ENCODE measurements around the gene KLF2. TPM values are rescaled to one million over a fixed set of nuclear protein-coding genes. Genes with fewer than 3 reads are reported as not detected.

Gene KLF2
- total and polyA plus RNA-seq, 2 of the 13 experiments (the other 11 are each of a cell fraction or from before 2014, with no cell fraction given) = not detected

DNA sequence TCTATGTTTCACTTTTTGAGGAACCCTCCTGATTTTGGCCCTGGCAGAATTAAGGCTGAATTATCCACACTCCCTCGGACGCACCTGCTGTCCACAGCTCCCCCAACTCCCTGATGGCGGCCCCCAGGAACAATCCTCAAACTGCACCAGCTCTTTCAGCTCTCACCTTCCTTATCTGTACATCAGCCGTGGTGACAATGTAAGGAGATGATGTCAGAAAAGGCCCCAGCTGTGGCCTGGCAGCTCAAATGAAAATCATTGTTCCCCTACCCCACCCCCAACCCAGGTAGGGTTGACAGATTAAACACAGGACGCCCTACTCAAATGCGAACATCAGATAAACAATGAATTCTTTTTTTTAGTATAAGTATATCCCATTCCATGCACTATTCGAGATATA is 35.0 kb upstream of the KLF2 start (continued):
- TF ChIP-seq ZNF530 (CRISPR knock-in tag; IDR thresholded peaks at IDR 0.05; ENCODE audit: low read depth) = no peak
- TF ChIP-seq NFRKB (IDR thresholded peaks at IDR 0.05) = no peak
- TF ChIP-seq NFE2L1 (CRISPR knock-in tag; IDR thresholded peaks at IDR 0.05; ENCODE audit: borderline replicate concordance) = no peak
- TF ChIP-seq RFX1 (IDR thresholded peaks at IDR 0.05) = no peak
- TF ChIP-seq, protein P1, sequence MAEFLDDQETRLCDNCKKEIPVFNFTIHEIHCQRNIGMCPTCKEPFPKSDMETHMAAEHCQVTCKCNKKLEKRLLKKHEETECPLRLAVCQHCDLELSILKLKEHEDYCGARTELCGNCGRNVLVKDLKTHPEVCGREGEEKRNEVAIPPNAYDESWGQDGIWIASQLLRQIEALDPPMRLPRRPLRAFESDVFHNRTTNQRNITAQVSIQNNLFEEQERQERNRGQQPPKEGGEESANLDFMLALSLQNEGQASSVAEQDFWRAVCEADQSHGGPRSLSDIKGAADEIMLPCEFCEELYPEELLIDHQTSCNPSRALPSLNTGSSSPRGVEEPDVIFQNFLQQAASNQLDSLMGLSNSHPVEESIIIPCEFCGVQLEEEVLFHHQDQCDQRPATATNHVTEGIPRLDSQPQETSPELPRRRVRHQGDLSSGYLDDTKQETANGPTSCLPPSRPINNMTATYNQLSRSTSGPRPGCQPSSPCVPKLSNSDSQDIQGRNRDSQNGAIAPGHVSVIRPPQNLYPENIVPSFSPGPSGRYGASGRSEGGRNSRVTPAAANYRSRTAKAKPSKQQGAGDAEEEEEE (CRISPR knock-in tag; IDR thresholded peaks at IDR 0.05; ENCODE audit: borderline replicate concordance) = no peak
- TF ChIP-seq KAT8 (CRISPR knock-in tag; IDR thresholded peaks at IDR 0.05) = no peak
- TF ChIP-seq, protein P2, sequence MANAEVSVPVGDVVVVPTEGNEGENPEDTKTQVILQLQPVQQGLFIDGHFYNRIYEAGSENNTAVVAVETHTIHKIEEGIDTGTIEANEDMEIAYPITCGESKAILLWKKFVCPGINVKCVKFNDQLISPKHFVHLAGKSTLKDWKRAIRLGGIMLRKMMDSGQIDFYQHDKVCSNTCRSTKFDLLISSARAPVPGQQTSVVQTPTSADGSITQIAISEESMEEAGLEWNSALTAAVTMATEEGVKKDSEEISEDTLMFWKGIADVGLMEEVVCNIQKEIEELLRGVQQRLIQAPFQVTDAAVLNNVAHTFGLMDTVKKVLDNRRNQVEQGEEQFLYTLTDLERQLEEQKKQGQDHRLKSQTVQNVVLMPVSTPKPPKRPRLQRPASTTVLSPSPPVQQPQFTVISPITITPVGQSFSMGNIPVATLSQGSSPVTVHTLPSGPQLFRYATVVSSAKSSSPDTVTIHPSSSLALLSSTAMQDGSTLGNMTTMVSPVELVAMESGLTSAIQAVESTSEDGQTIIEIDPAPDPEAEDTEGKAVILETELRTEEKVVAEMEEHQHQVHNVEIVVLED (CRISPR knock-in tag; IDR thresholded peaks at IDR 0.05; ENCODE audit: borderline replicate concordance) = no peak
- no peak for TF ChIP-seq ZNF850 (CRISPR knock-in tag; conservative IDR thresholded peaks at IDR 0.05)

DNA sequence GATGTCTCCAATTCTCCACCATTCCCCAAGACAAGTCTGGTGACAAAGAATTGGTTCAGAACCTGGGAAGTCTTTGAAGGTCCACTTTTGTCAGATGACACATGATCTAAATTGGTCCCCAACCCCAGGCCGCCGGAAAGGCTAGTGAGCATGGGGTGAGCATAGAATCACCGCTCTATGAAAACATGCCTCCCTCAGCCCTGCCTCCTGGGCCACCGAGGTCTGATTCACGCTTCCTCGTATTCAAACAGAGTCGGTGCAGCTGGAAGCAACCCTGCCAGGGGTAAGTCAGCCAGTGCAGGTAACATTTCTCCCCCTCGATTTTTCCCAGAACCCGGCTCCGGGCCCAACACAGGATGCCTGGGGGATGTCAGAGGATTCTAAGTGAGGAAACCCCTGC is 33.9 kb upstream of the KLF2 start:
- WGBS (ENCODE audit: low lambda C conversion rate) = 53% methylated on average over 10 of the region's 10 CpGs
- Histone ChIP-seq H3K4me2 (ENCODE audit: low read depth, low read length) (no peak overlapping the region), H3K36me3 (replicated peaks in 1 of 2; ENCODE audit: control insufficient read depth in 1 of 2, insufficient read depth in 2 of 2, low read length in 2 of 2) (no peaks in the 10 kb centered on the region), H3K27me3 (ENCODE audit: control insufficient read depth in 1 of 2, insufficient read depth in 2 of 2, low read length in 2 of 2) (peaks cover 2 to 24% of the 10 kb centered on the region in 2 experiments; a peak in 4 of 5 replicates), H3K4me3 (replicated peaks in 1 of 3; ENCODE audit: insufficient read depth in 1 of 3, low read depth in 2 of 3, low read length in 3 of 3) (no peak overlapping the region), H2AFZ (ENCODE audit: low read length) (no peak overlapping the region), H3K27ac (ENCODE audit: extremely low read length, insufficient read depth, low read length) (no peak overlapping the region), H3K9me3 (ENCODE audit: low read length) (no peaks in the 10 kb centered on the region), H3K4me1 (ENCODE audit: insufficient read depth, low read length) (peaks cover 13% of the 10 kb centered on the region), H3K79me2 (ENCODE audit: insufficient read depth, low read length) (no peaks in the 10 kb centered on the region), H3K9ac (ENCODE audit: insufficient read depth, low read depth, low read length) (no peak overlapping the region), H4K20me1 (ENCODE audit: insufficient read depth, low read length) (no peaks in the 10 kb centered on the region)
- TF ChIP-seq ZSCAN9 (CRISPR knock-in tag; IDR thresholded peaks at IDR 0.05; ENCODE audit: borderline replicate concordance) = no peak
- no peak for TF ChIP-seq ZNF607 (CRISPR knock-in tag; IDR thresholded peaks at IDR 0.05; ENCODE audit: borderline replicate concordance)
- TF ChIP-seq, protein P3, sequence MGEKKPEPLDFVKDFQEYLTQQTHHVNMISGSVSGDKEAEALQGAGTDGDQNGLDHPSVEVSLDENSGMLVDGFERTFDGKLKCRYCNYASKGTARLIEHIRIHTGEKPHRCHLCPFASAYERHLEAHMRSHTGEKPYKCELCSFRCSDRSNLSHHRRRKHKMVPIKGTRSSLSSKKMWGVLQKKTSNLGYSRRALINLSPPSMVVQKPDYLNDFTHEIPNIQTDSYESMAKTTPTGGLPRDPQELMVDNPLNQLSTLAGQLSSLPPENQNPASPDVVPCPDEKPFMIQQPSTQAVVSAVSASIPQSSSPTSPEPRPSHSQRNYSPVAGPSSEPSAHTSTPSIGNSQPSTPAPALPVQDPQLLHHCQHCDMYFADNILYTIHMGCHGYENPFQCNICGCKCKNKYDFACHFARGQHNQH (CRISPR knock-in tag; IDR thresholded peaks at IDR 0.05) = no peak
- no peak for TF ChIP-seq FOXA3 (CRISPR knock-in tag; IDR thresholded peaks at IDR 0.05)
- no peak for TF ChIP-seq ZNF143 (CRISPR knock-in tag; IDR thresholded peaks at IDR 0.05)
- TF ChIP-seq, protein P4, sequence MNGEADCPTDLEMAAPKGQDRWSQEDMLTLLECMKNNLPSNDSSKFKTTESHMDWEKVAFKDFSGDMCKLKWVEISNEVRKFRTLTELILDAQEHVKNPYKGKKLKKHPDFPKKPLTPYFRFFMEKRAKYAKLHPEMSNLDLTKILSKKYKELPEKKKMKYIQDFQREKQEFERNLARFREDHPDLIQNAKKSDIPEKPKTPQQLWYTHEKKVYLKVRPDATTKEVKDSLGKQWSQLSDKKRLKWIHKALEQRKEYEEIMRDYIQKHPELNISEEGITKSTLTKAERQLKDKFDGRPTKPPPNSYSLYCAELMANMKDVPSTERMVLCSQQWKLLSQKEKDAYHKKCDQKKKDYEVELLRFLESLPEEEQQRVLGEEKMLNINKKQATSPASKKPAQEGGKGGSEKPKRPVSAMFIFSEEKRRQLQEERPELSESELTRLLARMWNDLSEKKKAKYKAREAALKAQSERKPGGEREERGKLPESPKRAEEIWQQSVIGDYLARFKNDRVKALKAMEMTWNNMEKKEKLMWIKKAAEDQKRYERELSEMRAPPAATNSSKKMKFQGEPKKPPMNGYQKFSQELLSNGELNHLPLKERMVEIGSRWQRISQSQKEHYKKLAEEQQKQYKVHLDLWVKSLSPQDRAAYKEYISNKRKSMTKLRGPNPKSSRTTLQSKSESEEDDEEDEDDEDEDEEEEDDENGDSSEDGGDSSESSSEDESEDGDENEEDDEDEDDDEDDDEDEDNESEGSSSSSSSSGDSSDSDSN (CRISPR knock-in tag; IDR thresholded peaks at IDR 0.05) = no peak
- TF ChIP-seq NR2F2 (IDR thresholded peaks at IDR 0.05; ENCODE audit: borderline replicate concordance, low read depth) = no peak
- no peak for TF ChIP-seq MBD4 (IDR thresholded peaks at IDR 0.05; ENCODE audit: borderline replicate concordance, low read length)
- no peak for TF ChIP-seq EED (CRISPR knock-in tag; IDR thresholded peaks at IDR 0.05)
- no peak for TF ChIP-seq HNRNPH1 (optimal IDR thresholded peaks at IDR 0.05; ENCODE audit: low read depth, low read length)
- TF ChIP-seq ZBTB38 (CRISPR knock-in tag; IDR thresholded peaks at IDR 0.05) = no peak
- TF ChIP-seq ZNF296 (CRISPR knock-in tag; conservative IDR thresholded peaks at IDR 0.05) = no peak
- ATAC-seq = no peak
- no peak for FAIRE-seq
- CTCF ChIA-PET (ENCODE audit: low intra/inter-chr PET ratio, low total read pairs) = no interaction called here
- intact Hi-C loops (cut with micrococcal nuclease; ENCODE audit: unreplicated experiment) (no loop called here), in situ Hi-C loops (cut with HindIII; ENCODE audit: extremely low pct_ligation_motif_present, low pct_unique_long_range_greater_than_20kb) (no loop called here)
- no peak for DNase-seq (ENCODE audit: low spot score)
- POLR2A ChIA-PET = no interaction called here
- no TSS peak for BruUV-seq (replicated peaks)

All from HepG2 (cell line).